NCI-H460 (cell line): ENCODE measurements around the gene DGCR2. TPM values are rescaled to one million over a fixed set of nuclear protein-coding genes. Genes with fewer than 3 reads are reported as not detected.
"Not testable (repeated sequence)": the region's sequence is repeated elsewhere in the genome, so short reads cannot be mapped to it uniquely, and the experiment has no call there.

ENCODE experiments used
- DNase-seq: peaks from one replicate; pipeline ENCODE4 v3.0.0-alpha.2; 2016; ENCODE audit warnings: low read depth; ENCODE audit errors: extremely low read depth
- polyA plus RNA-seq: library from polyadenylated mRNA; depleted of rRNA; stranded (reverse); fragments of >200 nt; gene quantifications from 2 replicates; pipeline ENCODE4 v1.2.3, GENCODE V29; 2014; cell fraction: nucleus; rRNA removed
- total RNA-seq: library from RNA; depleted of rRNA; stranded (reverse); fragments of >200 nt; shearing (Covaris generic); gene quantifications from 2 replicates; pipeline ENCODE4 v1.2.3, GENCODE V29; 2014; rRNA removed

DGCR2 gene, protein sequence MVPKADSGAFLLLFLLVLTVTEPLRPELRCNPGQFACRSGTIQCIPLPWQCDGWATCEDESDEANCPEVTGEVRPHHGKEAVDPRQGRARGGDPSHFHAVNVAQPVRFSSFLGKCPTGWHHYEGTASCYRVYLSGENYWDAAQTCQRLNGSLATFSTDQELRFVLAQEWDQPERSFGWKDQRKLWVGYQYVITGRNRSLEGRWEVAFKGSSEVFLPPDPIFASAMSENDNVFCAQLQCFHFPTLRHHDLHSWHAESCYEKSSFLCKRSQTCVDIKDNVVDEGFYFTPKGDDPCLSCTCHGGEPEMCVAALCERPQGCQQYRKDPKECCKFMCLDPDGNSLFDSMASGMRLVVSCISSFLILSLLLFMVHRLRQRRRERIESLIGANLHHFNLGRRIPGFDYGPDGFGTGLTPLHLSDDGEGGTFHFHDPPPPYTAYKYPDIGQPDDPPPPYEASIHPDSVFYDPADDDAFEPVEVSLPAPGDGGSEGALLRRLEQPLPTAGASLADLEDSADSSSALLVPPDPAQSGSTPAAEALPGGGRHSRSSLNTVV
- total RNA-seq = 15.0 and 16.7 TPM in 2 replicates
- 19.1 and 23.6 TPM in 2 replicates for polyA plus RNA-seq

DNA sequence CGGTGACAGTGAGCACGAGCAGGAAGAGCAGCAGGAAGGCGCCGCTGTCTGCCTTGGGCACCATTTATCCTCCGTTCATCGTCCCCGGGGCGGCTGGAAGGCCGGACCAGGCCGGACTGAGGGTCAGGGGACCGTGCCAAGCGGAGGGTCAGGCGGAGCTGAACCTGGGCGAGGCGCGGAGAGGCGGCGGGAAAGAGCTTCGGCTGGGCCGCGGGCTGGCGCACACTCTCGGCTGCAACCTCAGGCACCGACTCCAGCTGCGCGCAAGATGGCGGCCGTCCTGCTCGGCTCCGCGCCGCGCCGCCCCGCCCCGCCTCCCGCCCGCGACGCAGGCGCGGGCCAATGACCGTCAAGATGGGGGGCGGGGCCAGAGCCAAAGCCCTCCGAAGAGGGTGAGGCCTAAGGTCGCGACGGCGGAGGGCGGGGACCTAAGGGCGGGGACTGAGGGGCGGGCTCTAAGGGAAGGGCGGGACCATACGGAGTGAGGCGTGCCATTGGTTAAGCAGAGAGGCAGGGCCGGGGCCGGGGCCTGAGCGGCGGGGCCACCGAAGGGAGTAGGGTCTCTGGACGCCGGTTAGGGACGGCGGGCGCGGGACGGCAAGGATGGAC lies at the start of gene DGCR2:
Gene DGCR2, minus strand, starts transcription at position 270 of the 609 bp plus-strand sequence. Its CDS starts 206 bp downstream, at position 64.
- peak; percentile 91 for DNase-seq

DNA sequence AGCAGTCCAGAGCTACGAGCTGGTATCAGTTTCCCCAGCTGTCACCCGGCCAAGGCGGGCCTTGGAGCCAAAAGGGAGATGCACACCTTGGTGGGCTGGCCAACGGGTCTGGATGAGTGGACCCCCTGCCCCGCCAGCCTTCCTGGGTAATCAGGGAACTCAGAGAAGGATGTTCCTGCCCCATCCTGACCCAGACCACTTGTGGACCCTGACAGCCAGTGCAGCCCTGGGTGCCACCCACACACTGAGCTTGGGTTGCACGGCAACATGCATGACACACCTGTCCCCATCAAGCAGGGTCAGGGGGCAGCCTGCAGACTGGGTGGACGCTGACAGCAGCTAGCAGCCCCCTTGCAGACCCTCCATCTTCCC lies 47.7 kb upstream of the DGCR2 start:
- DNase-seq = no peak

DNA sequence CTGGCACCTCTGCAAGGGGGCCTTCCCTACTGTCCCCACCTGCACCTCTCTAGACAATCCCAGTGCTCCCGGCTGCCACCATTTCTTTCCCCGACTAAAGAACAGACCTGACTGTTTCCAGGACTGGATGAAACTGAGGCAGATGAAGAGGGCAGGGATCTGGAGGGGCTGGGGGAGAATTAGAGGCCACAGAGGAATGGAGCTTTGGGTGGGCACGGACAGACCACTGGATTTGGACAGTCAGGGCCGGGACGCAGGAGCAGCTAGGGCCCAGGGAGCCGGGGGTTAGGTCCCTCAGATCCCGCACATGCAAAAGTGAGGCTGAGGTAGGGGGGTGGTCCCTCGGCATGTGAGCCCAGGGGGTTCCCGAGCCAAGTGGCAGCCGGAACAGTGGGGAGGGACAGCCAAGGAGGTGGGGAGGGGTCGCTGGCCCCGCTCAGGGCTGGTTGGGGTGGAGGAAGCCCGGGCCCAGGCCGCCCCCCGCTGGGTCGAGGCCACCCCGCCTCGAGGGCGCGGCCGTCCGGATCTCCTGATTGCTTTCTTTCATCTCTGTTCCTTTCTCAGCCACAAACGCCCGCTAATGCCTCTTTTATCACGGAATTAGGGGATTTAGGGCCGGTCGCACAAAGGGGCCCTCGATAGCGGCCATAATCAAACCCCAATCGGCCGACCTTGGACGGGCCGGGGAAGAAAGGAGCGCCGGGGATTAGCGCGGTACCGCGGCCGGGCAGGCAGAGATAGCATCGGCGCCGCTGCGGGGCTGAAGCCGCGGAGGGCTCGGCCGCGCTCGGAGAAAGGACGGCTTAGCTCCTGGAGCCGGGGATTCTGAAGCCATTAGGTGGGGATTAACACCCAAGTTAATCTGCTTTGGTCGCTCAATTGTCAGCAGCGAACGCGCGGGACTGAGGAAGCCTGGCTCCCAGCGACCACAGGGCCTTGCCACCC lies 47.1 kb upstream of the DGCR2 start:
- no peak for DNase-seq

DNA sequence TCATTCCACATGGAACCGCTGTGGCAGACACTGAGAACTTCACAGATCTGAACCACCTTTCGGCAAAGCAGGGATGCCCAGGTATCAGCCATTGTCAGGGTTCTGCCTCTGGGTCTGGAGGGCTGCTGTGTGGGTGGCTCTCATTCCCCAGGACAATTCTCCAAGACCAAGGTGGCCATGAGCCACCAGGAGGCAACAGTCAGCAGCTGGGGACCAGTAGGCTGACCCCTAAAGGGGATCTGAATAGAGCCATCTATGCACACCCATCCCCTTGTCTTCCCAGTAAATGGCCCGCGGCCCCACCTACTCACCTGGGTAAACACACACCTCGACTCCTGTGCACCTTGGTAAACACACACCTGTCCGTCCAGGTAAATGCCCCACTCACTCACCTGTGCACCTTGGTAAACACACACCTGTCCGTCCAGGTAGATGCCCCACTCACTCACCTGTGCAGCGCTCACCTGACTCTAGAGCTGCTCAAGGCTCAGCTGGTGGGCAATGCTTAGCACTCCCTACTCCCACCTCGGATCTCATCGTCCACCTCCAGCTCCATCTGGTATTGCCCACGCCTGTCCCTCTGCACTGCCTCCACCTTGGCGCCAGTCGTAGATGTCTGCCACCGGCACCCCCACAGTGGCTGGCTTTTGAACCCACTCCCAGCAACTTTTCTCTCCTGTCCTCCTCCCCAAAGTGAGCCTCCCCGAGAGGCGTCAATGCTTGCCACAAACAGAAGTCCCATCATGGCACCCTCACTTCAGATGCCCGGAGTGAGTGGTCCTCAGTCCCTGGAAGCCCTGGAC lies 46.1 kb upstream of the DGCR2 start:
- no peak for DNase-seq

DNA sequence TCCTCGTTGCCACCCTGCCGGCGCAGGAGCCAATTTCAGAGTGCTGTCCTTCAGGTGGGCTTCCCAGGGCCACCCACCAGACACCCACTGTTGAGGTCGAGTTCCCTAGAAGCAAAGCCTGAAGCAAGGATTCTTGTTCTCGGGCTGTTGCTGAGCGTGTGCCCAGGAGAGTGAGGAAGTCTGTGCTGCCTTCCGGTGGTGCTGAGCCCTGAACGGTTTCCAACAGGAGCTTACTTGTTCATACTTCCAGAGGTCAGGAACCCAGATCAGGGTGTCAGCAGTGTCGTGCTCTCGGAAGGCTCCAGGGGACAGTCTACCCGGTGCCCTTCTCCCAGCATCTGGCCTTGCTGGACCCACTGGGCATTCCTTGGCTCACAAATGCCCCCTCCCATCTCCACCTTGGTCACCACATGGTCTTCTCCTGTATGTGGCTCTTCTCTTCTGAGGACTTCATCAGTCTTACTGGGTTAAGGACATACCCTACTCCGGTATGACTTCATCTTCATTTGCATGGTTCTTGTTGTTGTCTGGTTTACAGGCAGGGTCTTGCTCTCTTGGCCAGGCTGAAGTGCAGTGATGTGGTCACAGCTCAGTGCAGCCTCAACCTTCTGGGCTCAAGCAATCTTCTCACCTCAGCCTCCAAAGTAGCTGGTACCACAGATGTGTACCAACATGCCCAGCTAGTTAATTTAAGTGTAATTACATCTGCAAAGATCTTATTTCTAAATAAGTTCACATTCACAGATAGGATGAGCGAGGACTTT lies 45.1 kb upstream of the DGCR2 start:
- DNase-seq = no peak

DNA sequence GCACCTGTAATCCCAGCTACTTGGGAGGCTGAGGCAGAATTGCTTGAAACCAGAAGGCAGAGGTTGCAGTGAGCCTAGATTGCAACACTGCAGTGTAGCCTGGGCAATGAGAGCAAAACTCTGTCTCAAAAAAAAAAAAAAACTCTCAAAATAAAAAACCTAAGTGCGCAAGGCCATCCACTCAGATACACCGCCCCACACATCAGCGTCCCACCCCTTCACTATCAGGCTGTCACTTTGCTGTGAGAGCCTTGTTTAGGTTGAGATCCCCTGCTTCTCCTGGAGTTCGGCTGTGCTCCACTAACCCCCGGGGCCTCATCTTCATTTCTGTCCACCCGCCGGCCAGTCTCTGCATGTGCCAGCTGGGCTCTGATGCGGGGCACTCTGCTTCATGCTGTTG lies 44.2 kb upstream of the DGCR2 start:
- DNase-seq = no peak

DNA sequence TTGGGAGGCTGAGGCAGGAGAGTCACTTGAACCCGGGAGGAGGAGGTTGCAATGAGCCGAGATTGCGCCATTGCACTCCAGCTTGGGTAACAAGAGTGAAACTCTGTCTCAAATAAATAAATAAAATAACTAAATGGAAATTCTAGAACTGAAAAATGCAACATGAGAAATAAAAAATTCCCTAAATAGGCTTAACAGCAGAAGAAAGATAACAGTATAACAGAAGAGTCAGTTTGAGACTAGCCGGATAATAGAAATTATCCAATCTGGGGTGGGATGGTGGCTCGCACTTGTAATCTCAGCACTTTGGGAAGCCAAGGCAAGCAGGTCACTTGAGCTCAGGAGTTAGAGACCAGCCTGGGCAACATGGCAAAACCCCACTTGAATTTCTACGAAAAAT lies 42.2 kb upstream of the DGCR2 start:
- no peak for DNase-seq

DNA sequence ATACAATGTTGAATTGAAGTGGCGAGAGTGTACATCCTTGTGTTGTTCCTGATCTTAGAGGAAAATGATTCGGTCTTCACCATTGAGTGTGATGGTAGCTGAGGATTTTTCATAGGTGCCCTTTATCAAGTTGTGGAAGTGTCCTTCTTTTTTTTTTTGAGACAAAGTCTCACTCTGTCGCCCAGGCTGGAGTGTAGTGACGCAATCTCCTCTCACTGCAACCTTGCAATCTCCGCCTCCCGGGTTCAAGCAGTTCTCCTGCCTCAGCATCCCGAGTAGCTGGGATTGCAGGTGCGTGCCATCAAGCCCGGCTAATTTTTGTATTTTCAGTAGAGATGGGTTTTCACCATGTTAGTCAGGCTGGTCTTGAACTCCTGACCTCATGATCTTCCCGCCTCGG lies 36.4 kb upstream of the DGCR2 start:
- not testable (repeated sequence) for DNase-seq

DNA sequence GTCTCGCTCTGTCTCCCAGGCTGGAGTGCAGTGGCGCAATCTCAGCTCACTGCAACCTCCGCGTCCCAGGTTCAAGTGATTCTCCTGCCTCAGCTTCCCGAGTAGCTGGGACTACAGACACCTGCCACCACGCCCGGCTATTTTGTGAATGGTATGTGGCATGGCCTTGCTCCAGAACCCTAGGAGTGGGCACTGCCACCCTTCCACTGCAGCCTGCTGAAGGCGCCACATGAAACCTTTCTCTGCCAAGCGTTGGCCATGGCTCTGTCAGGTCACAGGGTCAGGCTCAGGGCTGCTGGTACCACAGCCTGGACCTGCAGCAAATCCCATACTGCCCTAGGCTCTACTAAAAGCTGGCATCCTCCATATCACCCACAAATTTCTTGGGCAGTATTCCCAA lies 33.9 kb upstream of the DGCR2 start:
- DNase-seq = not testable (repeated sequence)

DNA sequence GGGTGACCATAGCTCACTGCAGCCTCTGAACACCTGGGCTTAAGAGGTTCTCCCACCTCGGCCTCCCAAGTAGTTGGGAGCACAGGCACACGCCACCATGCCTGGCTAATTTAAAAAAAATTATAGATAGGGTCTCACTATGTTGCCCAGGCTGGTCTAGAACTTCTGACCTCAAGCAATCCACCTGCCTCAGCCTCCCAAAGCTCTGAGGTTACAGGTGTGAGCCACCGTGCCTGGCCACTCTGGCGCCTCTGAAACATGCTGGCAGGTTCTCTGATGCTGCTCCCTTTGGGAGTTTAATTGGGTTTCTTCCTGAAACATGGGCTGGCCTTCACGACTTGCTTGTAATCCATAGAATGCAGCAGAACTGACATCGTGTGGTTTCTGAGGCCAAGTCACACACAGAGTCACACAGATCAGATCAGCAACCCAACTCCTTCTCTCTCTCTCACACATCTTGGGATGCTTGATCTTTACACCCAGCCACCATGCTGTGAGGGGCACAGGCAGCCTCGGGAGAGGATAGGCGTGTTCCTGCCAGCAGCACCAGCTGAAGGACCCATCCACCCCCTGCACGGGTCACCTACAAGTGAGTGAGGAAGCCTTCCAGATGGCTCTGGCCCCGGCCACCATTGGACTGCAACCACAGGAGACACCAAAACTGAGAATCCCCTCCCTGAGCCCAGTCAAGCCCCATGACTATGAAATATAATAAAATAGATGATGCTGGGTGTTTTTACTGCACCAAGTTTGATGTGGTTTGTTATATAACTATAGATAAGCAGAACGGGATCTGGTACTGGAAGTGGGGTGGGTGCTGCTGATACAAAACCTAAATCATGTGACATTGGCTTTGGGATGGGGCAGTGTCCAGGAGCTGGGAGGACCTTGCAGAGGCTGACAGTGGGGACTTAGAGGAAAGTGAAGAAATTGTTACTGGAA lies 31.0 kb upstream of the DGCR2 start:
- DNase-seq = no peak

DNA sequence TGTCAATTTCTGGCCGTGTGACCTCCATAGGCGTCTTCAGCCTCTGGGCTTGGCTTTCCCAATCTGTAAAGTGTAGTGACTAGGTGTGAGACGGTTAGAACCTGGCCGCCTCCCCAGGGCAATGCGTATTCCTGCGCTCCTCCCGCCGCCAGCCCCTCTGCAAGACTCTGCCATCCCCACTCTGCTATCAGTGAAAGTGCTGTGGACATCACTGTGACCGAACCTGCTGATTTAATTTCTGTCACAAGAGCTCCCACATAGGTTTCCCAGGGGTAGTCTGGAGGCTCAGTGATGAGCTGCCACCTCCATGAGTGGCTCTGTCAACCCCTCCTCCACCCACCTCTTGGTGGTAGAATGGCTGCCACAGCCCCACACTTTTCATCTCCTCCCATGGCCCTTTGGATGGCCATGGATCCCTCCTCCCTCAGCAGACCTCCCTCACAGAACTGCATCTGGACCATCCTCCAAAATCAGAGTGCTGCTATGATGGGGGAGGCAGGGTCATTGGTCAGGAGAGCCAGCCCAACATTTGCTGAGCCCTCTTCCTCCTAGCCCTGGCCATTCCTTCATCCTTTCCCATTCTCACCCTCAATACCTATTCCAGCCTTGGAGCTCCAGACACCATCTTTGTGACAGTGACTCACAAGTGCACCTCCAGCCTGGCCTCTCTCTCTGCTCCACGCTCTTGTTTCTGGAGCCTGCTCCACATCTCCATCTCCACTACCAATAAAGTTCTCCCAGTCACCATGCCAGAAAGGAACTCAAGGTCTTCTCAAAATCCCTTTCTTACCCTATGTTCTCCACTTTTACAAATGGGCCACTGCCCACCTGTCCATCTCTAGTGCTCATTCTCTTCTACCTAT lies 29.3 kb upstream of the DGCR2 start:
- DNase-seq = no peak

DNA sequence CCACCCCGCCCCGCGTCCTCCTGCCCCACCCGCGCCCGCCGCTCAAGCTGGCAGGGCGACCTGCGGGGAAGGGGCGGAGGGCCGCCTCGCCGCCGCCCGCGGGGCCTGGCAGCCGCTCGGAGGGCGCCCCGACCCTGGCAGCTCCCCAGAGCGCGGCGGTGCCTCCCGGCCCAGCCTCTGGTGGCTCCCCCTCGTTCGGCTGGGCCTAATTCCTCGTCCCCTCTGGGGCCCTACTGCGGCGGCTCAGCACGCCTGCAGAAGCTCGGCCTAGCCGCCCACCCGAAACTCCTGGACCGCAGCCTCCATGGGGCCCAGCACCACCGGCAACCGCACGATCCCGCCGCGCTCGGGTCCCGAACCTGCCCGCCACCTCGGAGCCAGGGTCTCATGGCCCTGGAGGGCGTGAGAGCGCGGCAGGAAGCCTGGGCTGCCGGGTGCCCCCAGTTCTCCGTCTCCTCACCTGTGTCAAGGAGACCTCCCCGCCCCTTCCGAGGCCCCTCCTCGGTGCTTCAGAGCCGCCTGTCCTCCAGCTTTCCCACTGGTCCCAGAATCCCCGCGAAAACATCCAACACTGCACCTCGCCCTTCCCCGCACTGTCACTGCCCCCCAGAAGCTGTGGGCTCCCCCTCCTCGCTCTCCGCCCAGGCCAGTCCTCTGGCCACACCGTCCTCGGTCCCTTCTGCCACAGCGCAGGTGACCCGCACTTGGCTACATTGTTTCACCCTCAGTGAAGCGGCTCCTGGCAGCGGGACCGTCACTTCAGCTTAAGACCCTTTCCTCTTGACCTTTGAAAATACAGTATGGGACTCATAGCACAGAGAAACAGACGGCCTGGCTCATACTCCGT lies 28.5 kb upstream of the DGCR2 start:
- DNase-seq = no peak

DNA sequence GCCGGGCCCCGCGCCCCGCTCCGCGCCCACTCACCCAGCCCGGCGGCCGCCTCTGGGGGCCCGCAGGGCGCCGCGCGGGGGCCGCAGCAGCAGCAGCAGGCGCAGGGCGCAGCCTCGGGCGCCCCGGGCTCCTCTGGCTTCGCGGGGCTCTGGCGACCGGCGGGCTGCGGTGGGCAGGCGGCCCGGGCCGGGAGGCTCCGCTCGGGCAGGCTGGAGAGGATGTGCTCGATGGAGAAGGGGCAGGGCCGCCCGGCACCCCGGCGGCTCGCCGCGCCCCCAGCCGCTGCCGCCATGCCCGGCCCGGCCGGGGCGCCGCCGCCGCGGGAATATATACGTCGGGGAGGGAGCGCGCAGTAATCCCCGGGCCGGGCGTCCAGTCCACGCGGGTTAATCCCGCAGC lies 27.8 kb upstream of the DGCR2 start, which contains the start of gene GSC2:
Gene GSC2, minus strand, starts transcription at position 302 of the 400 bp plus-strand sequence. Its CDS starts 9 bp downstream, at position 293.
- no peak for DNase-seq

DNA sequence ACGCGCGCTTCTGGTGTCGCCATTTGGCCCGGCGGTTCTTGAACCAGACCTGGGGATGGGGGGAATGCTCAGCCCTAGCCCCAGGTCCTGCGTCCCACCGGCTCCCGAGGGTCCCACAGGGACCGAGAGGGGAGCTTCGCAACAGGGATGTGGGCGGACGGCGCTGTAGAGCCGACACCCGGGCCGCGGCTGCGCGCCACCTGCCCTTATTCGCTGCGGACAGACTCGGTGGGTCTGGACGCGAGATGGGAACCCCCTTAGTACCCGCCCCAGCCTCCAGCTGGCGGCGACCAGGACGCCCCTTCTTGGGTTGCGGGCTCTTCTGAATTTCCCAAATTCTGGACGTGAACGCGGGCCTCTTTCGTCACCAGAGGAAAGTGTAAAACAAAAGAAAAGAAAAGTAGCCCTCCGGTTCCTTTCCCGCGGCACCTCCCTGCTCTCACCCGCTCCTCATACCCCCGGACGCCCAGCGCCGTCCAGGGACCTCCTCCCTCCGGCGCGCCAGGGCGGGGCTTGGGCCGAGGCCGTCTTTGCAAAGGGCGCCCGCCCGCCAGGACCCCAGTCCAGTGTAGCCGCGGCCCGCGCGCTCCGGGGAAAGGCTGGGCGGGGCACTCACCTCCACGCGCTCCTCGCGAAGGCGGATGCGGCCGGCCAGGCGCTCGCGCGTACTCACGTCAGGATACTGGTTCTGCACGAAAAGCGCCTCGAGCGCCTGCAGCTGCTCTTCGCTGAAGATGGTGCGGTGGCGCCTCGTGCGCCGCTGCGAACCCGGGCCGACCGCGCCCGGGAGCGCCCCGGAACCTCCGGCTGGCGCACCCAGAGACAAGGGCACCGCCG lies 27.1 kb upstream of the DGCR2 start:
- no peak for DNase-seq

DNA sequence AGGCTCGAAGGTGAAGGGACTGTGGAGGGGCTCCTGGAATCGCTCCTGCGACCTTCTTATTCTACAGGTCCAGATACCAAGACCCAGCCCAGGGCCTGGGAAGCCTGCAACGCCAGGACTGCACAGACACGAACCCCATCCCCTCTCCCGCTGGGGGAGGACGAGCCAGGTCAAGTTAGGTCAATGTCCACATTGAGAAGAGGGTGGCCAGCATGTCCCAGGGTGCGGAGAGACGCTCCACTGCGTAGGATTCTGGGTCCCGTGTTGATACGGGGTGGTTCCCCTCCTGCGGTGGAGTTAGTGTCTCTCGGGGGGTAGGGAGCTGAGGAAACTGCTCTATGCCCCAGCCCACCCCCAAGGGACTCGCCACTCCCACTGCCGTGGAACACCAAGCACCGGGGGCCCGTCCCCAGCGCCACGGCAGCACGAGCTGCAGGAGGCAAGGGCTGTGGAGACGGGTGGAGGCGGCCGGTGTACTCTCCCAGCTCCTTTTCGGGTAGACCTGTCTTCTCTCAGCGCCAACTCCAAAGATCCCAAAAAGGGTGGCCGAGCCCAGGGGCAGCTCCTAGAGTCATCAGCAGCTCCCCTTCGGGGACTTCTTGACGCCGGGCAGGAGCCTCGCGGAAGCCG lies 26.3 kb upstream of the DGCR2 start:
- no peak for DNase-seq
